Measurements from ENCODE around the gene PPIE. TPM values are rescaled to one million over a fixed set of nuclear protein-coding genes. Genes with fewer than 3 reads are reported as not detected.
"Not testable (repeated sequence)": the region's sequence is repeated elsewhere in the genome, so short reads cannot be mapped to it uniquely, and the experiment has no call there.

The PPIE gene
- total and polyA plus RNA-seq, 2 of the 8 experiments (the other 6 are each of a cell fraction or from before 2014, with no cell fraction given), result 38.9 to 56.1 TPM

- FAIRE-seq; H3K23ac ChIP-seq (ENCODE audit: insufficient read length); H2BK120ac ChIP-seq (replicated peaks; ENCODE audit: low read depth, low read length); H3K23me2 ChIP-seq (ENCODE audit: low read depth, low read length); H3K9ac ChIP-seq (replicated peaks in 1 of 4; ENCODE audit: extremely low read depth in 1 of 4, low read depth in 3 of 4, low read length in 3 of 4); H4K8ac ChIP-seq (ENCODE audit: extremely low read depth, insufficient read depth, low read length); H3K4me3 ChIP-seq (ENCODE audit: extremely low read depth in 1 of 4, insufficient read depth in 2 of 4, low read depth in 3 of 4, low read length in 4 of 4); H4K91ac ChIP-seq (replicated peaks; ENCODE audit: insufficient read length, low read length); H3K4ac ChIP-seq (replicated peaks; ENCODE audit: insufficient read length, low read depth, low read length); H2BK5ac ChIP-seq (ENCODE audit: low read depth, low read length); H3K36me3 ChIP-seq (ENCODE audit: control insufficient read depth in 2 of 4, insufficient read depth in 4 of 4, low read length in 3 of 4); H2AK5ac ChIP-seq (ENCODE audit: low read depth, low read length); H2BK20ac ChIP-seq (ENCODE audit: low read length); H3K9me3 ChIP-seq (ENCODE audit: insufficient read depth in 2 of 2, low read depth in 1 of 2, low read length in 1 of 2); H3K18ac ChIP-seq (ENCODE audit: extremely low read depth, low read length); H2BK15ac ChIP-seq (ENCODE audit: low read length); H3K4me1 ChIP-seq (replicated peaks in 1 of 4; ENCODE audit: control insufficient read depth in 3 of 4, insufficient read depth in 4 of 4, low read length in 3 of 4); H3K27me3 ChIP-seq (replicated peaks in 1 of 4; ENCODE audit: control insufficient read depth in 3 of 4, extremely low read depth in 1 of 4, insufficient read depth in 3 of 4, low read length in 3 of 4); H3K27ac ChIP-seq (ENCODE audit: low read depth, low read length); H4K20me1 ChIP-seq (replicated peaks in 1 of 2; ENCODE audit: control insufficient read depth in 1 of 2, insufficient read depth in 2 of 2, low read length in 2 of 2); H3K56ac ChIP-seq (replicated peaks; ENCODE audit: insufficient read length, low read depth, low read length); H4K5ac ChIP-seq (ENCODE audit: insufficient read length, low read depth, low read length); H3K79me2 ChIP-seq (ENCODE audit: control insufficient read depth in 1 of 2, insufficient read depth in 2 of 2, low read length in 2 of 2); H3K79me1 ChIP-seq (ENCODE audit: low read depth, low read length); H3K4me2 ChIP-seq (ENCODE audit: insufficient read depth in 1 of 2, low read depth in 2 of 2, low read length in 2 of 2); H3K14ac ChIP-seq (ENCODE audit: insufficient read length): not testable (repeated sequence)
- H2BK12ac ChIP-seq (ENCODE audit: low read depth, low read length), result peak overlapping the region; percentile 33; the same call in 1 of the 2 replicates
- POLR2A ChIA-PET (ENCODE audit: partially characterized antibody), result interaction anchor here (0.6 to 1.7 kb wide), 3 partner anchors 10 to 108 kb away, joined by 3 to 5 read pairs (median 3); partner anchors contain the start of gene BMP8B
- H2AFZ ChIP-seq (ENCODE audit: low read length), result peak overlapping the region; percentile 43
- TF ChIP-seq, protein P1, sequence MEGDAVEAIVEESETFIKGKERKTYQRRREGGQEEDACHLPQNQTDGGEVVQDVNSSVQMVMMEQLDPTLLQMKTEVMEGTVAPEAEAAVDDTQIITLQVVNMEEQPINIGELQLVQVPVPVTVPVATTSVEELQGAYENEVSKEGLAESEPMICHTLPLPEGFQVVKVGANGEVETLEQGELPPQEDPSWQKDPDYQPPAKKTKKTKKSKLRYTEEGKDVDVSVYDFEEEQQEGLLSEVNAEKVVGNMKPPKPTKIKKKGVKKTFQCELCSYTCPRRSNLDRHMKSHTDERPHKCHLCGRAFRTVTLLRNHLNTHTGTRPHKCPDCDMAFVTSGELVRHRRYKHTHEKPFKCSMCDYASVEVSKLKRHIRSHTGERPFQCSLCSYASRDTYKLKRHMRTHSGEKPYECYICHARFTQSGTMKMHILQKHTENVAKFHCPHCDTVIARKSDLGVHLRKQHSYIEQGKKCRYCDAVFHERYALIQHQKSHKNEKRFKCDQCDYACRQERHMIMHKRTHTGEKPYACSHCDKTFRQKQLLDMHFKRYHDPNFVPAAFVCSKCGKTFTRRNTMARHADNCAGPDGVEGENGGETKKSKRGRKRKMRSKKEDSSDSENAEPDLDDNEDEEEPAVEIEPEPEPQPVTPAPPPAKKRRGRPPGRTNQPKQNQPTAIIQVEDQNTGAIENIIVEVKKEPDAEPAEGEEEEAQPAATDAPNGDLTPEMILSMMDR (IDR thresholded peaks at IDR 0.05; ENCODE audit: control extremely low read depth in 1 of 3, insufficient read depth in 1 of 3, low read depth in 1 of 3, low read length in 3 of 3), result peak; percentile 21 to 52 (median 50); a peak in 3 of 4 replicates
- TF ChIP-seq CREB1 (IDR thresholded peaks at IDR 0.05) (peak; percentile 29; the same call in 1 of the 2 replicates), E2F6 (IDR thresholded peaks at IDR 0.05) (peak; percentile 85), USF2 (IDR thresholded peaks at IDR 0.05; ENCODE audit: low read length) (peak; percentile 54; the same call in 1 of the 2 replicates)
- TF ChIP-seq, protein P2, sequence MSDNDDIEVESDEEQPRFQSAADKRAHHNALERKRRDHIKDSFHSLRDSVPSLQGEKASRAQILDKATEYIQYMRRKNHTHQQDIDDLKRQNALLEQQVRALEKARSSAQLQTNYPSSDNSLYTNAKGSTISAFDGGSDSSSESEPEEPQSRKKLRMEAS (IDR thresholded peaks at IDR 0.05), result peak; percentile 94
- CTCF ChIA-PET (ENCODE audit: partially characterized antibody), result interaction anchor here (0.6 to 4.9 kb wide), 40 partner anchors 8 to 298 kb away, joined by 3 to 22 read pairs (median 4); partner anchors contain the start of genes BMP8B, HPCAL4 and PPIE
- DNase-seq (ENCODE audit: low read depth in 1 of 2, low spot score in 2 of 2), result peak in 1 of 2 experiments; percentile 80
- WGBS, 2 experiments (ENCODE audit: extremely low coverage in 1 of 2, insufficient coverage in 1 of 2, insufficient read length in 1 of 2, insufficient replicate concordance in 2 of 2, low coverage in 1 of 2, low lambda C conversion rate in 2 of 2, missing lambda C conversion rate in 1 of 2), result 66% methylated on average over 19 of the region's 26 CpGs; no CpG with 5 or more reads in 1 of the 2 experiments
These were observed 60.4 kb downstream of the PPIE start for GRCh38 chr1:39798859-39799769.
